Measurements from ENCODE around the gene GPER1. TPM values are rescaled to one million over a fixed set of nuclear protein-coding genes. Genes with fewer than 3 reads are reported as not detected.
A peak's percentile ranks its signal among the peaks of the same experiment; 100 is the strongest.

Gene GPER1
- total and polyA plus RNA-seq, 7 donors: 3.5 to 15.8 (median 4.6) TPM

DNA sequence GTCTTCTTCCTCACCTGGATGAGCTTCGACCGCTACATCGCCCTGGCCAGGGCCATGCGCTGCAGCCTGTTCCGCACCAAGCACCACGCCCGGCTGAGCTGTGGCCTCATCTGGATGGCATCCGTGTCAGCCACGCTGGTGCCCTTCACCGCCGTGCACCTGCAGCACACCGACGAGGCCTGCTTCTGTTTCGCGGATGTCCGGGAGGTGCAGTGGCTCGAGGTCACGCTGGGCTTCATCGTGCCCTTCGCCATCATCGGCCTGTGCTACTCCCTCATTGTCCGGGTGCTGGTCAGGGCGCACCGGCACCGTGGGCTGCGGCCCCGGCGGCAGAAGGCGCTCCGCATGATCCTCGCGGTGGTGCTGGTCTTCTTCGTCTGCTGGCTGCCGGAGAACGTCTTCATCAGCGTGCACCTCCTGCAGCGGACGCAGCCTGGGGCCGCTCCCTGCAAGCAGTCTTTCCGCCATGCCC lies 4.3 kb downstream of the GPER1 start:
- DNase-seq: no peak
- Histone ChIP-seq H3K9me3 (no peaks in the 10 kb centered on the region), H3K4me3 (no peak overlapping the region), H3K27ac (no peak overlapping the region), H3K27me3 (no peaks in the 10 kb centered on the region), H3K4me1 (peaks cover 0 to 47% (median 41%) of the 10 kb centered on the region in 4 donors), H3K36me3 (peaks cover 0 to 30% (median 17%) of the 10 kb centered on the region in 4 donors)
- 96 to 97% methylated on average over 40 of the region's 40 CpGs for WGBS, 2 donors
- intact Hi-C loops (cut with DNase I): no loop called here
- TF ChIP-seq POLR2AphosphoS5 (IDR thresholded peaks at IDR 0.05) (no peak), EP300 (IDR thresholded peaks at IDR 0.05) (no peak), POLR2A (IDR thresholded peaks at IDR 0.05) (no peak), CTCF (IDR thresholded peaks at IDR 0.05) (no peak)

DNA sequence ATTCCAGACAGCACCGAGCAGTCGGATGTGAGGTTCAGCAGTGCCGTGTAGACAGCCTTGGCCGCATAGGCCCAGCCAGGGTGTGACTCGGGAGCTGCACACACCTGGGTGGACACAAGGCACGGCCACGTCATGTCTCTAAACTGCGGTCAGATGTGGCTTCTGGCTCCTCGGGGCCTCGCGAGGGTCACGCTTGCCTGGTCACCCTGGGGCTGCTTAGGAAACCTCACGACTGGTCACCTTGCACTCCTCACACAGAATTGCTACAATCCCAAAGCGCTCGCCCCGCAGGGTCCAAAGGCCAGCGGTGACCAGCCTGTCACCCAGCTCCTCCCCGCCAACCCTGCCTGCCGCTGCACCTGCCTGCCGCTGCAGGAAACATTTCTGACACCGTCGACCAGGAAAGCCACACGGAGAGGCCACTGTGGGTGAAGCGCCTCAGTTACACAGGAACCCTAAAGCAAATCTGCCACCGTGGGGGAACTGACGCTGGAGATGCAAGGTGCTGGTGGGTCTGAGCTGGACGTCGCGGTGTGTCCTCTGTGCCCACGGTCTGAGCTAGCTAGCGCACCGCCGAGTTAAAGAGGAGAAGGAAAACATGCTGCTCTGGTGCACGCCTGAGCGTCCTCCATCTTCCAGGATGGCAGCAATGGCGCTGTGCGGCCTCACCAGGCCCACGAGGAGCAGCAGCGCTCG lies 5.0 kb downstream of the GPER1 start:
- H3K27me3 ChIP-seq: no peaks in the 10 kb centered on the region

DNA sequence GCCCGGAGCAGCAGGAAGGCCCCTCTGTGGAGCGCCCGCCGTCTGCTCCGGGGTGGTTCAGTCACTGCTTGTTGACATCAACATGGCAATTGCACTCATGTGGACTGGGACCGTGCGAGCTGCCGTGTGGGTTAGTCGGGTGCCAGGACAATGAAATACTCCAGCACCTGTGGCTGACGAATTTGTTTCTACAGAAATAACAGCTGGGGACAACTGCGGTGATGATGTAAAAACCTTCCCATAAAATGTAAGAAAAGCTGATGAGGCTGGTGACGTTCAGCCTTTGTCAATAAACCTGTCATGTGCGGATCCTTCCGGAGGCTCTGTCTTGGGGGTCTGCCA lies 5.6 kb downstream of the GPER1 start:
- H3K27ac ChIP-seq: peak overlapping the region in 2 of 4 donors; percentile 10 to 23
- no peak for DNase-seq
- intact Hi-C loops (cut with DNase I): no loop called here
- H3K27me3 ChIP-seq: no peaks in the 10 kb centered on the region
- peaks cover 0 to 30% (median 17%) of the 10 kb centered on the region in 4 donors for H3K36me3 ChIP-seq
- WGBS, 2 donors: 86 to 89% methylated on average over 14 of the region's 14 CpGs
- H3K4me3 ChIP-seq: no peak overlapping the region
- H3K4me1 ChIP-seq: peaks cover 0 to 34% (median 30%) of the 10 kb centered on the region in 4 donors
- H3K9me3 ChIP-seq: no peaks in the 10 kb centered on the region
- no peak for TF ChIP-seq CTCF (IDR thresholded peaks at IDR 0.05)
- no peak for TF ChIP-seq POLR2A (IDR thresholded peaks at IDR 0.05)
- TF ChIP-seq POLR2AphosphoS5 (IDR thresholded peaks at IDR 0.05): no peak
- no peak for TF ChIP-seq EP300 (IDR thresholded peaks at IDR 0.05)

More for the DNA sequence above, 5.0 kb downstream of the GPER1 start:
- H3K36me3 ChIP-seq: peaks cover 0 to 30% (median 17%) of the 10 kb centered on the region in 4 donors
- WGBS, 2 donors: 91 to 93% methylated on average over 40 of the region's 40 CpGs
- H3K27ac ChIP-seq: peak overlapping the region in 1 of 4 donors; percentile 23
- TF ChIP-seq POLR2AphosphoS5 (IDR thresholded peaks at IDR 0.05) (no peak), EP300 (IDR thresholded peaks at IDR 0.05) (no peak), POLR2A (IDR thresholded peaks at IDR 0.05) (no peak), CTCF (IDR thresholded peaks at IDR 0.05) (no peak)
- intact Hi-C loops (cut with DNase I): no loop called here
- H3K4me1 ChIP-seq: peaks cover 0 to 39% (median 35%) of the 10 kb centered on the region in 4 donors
- H3K9me3 ChIP-seq: no peaks in the 10 kb centered on the region
- H3K4me3 ChIP-seq: no peak overlapping the region
- no peak for DNase-seq

GRCh38 chr7:1093916-1094508 lies 6.1 kb downstream of the GPER1 start:
- intact Hi-C loops (cut with DNase I): no loop called here
- H3K27me3 ChIP-seq: no peaks in the 10 kb centered on the region
- TF ChIP-seq POLR2AphosphoS5 (IDR thresholded peaks at IDR 0.05) (no peak), CTCF (IDR thresholded peaks at IDR 0.05) (no peak), EP300 (IDR thresholded peaks at IDR 0.05) (no peak), POLR2A (IDR thresholded peaks at IDR 0.05) (no peak)
- H3K4me1 ChIP-seq: peaks cover 0 to 29% (median 25%) of the 10 kb centered on the region in 4 donors
- DNase-seq: no peak
- no peak overlapping the region for H3K4me3 ChIP-seq
- H3K9me3 ChIP-seq: no peaks in the 10 kb centered on the region
- WGBS, 2 donors: 90 to 92% methylated on average over 20 of the region's 20 CpGs
- H3K27ac ChIP-seq: peak overlapping the region in 3 of 4 donors; percentile 49 to 64 (median 64)
- peaks cover 0 to 30% (median 17%) of the 10 kb centered on the region in 4 donors for H3K36me3 ChIP-seq

All from sigmoid colon (tissue), 7 donors.